Mononuclear cell (primary cell): ENCODE measurements around the gene JUP. TPM values are rescaled to one million over a fixed set of nuclear protein-coding genes. Genes with fewer than 3 reads are reported as not detected.
"Not testable (repeated sequence)": the region's sequence is repeated elsewhere in the genome, so short reads cannot be mapped to it uniquely, and the experiment has no call there.

Experiments used
- H3K27me3 ChIP-seq: 2 replicates; pipeline ENCODE4 v1.6.0; 2011; ENCODE audit warnings: low read length, control low read depth; ENCODE audit not compliant: insufficient read depth
- H3K4me1 ChIP-seq: 2 replicates; pipeline ENCODE4 v1.5.1; 2011; ENCODE audit warnings: mild to moderate bottlenecking, low read length, control low read depth; ENCODE audit not compliant: insufficient read depth
- H3K4me3 ChIP-seq: 2 replicates; pipeline ENCODE4 v1.5.1; 2011; ENCODE audit warnings: mild to moderate bottlenecking, low read length, moderate library complexity
- H3K9me3 ChIP-seq: 2 replicates; pipeline ENCODE4 v1.5.1; 2011; ENCODE audit warnings: low read depth, mild to moderate bottlenecking, control low read depth, low read length
- total RNA-seq: library from RNA; depleted of rRNA; stranded (reverse); fragments of >200 nt; gene quantifications from one replicate; pipeline ENCODE4 v1.2.3, GENCODE V29; 2012

Gene JUP
- total RNA-seq, 1 donor: 40.5 TPM

- Histone ChIP-seq H3K4me1 (no peaks in the 10 kb centered on the region), H3K9me3 (no peaks in the 10 kb centered on the region), H3K4me3 (no peak overlapping the region), H3K27me3 (no peaks in the 10 kb centered on the region)
These were observed 8.0 kb upstream of the JUP start for GRCh38 chr17:41794540-41794975.

GRCh38 chr17:41793784-41794539 is 7.5 kb upstream of the JUP start:
- Histone ChIP-seq H3K27me3 (no peaks in the 10 kb centered on the region), H3K9me3 (no peaks in the 10 kb centered on the region), H3K4me3 (no peak overlapping the region), H3K4me1 (no peaks in the 10 kb centered on the region)

GRCh38 chr17:41792845-41793783 is 6.6 kb upstream of the JUP start:
- Histone ChIP-seq H3K4me3 (no peak overlapping the region), H3K4me1 (peaks cover 5% of the 10 kb centered on the region), H3K9me3 (no peaks in the 10 kb centered on the region), H3K27me3 (no peaks in the 10 kb centered on the region)

- H3K4me3 ChIP-seq: no peak overlapping the region
These were observed 509 bp upstream of the JUP start for GRCh38 chr17:41787021-41787418.

GRCh38 chr17:41785859-41786226 is 668 bp downstream of the JUP start:
- Histone ChIP-seq H3K4me3 (peak overlapping the region; percentile 43), H3K4me1 (peaks cover 48% of the 10 kb centered on the region), H3K9me3 (no peaks in the 10 kb centered on the region), H3K27me3 (peaks cover 3% of the 10 kb centered on the region)

More at GRCh38 chr17:41787021-41787418, 509 bp upstream of the JUP start:
- Histone ChIP-seq H3K9me3 (no peaks in the 10 kb centered on the region), H3K4me1 (peaks cover 48% of the 10 kb centered on the region), H3K27me3 (peaks cover 3% of the 10 kb centered on the region)

- Histone ChIP-seq H3K4me3 (peak overlapping the region; percentile 43), H3K9me3 (no peaks in the 10 kb centered on the region), H3K27me3 (peaks cover 3% of the 10 kb centered on the region), H3K4me1 (peaks cover 48% of the 10 kb centered on the region)
These were observed 1.2 kb downstream of the JUP start for GRCh38 chr17:41785091-41785858.

GRCh38 chr17:41784207-41784744 is 2.2 kb downstream of the JUP start:
- H3K27me3 ChIP-seq: peaks cover 3% of the 10 kb centered on the region
- H3K4me3 ChIP-seq: no peak overlapping the region
- H3K4me1 ChIP-seq: peaks cover 58% of the 10 kb centered on the region
- H3K9me3 ChIP-seq: no peaks in the 10 kb centered on the region

- Histone ChIP-seq H3K4me1 (peaks cover 62% of the 10 kb centered on the region), H3K27me3 (peaks cover 3% of the 10 kb centered on the region)
These were observed 4.4 kb downstream of the JUP start for GRCh38 chr17:41782142-41782541.

GRCh38 chr17:41781404-41782110 is 5.0 kb downstream of the JUP start:
- Histone ChIP-seq H3K4me1 (peaks cover 62% of the 10 kb centered on the region), H3K9me3 (no peaks in the 10 kb centered on the region), H3K27me3 (peaks cover 3% of the 10 kb centered on the region), H3K4me3 (no peak overlapping the region)

More at GRCh38 chr17:41782142-41782541, 4.4 kb downstream of the JUP start:
- H3K9me3 ChIP-seq: no peaks in the 10 kb centered on the region
- no peak overlapping the region for H3K4me3 ChIP-seq

- Histone ChIP-seq H3K27me3 (peaks cover 1% of the 10 kb centered on the region), H3K9me3 (no peaks in the 10 kb centered on the region), H3K4me3 (no peak overlapping the region), H3K4me1 (peaks cover 46% of the 10 kb centered on the region)
These were observed 6.6 kb downstream of the JUP start for GRCh38 chr17:41779954-41780353.

- no peaks in the 10 kb centered on the region for H3K27me3 ChIP-seq
- H3K9me3 ChIP-seq: no peaks in the 10 kb centered on the region
- no peak overlapping the region for H3K4me3 ChIP-seq
- peaks cover 23% of the 10 kb centered on the region for H3K4me1 ChIP-seq
These were observed 8.8 kb downstream of the JUP start for GRCh38 chr17:41777574-41778188.

GRCh38 chr17:41777157-41777573 is 9.3 kb downstream of the JUP start:
- H3K27me3 ChIP-seq: no peaks in the 10 kb centered on the region
- H3K9me3 ChIP-seq: no peaks in the 10 kb centered on the region
- no peak overlapping the region for H3K4me3 ChIP-seq
- peaks cover 19% of the 10 kb centered on the region for H3K4me1 ChIP-seq

- not testable (repeated sequence) for H3K27me3 ChIP-seq, H3K4me3 ChIP-seq, H3K9me3 ChIP-seq
- H3K4me1 ChIP-seq: peaks cover 19% of the 10 kb centered on the region
These were observed 10.1 kb downstream of the JUP start for GRCh38 chr17:41776262-41776900.
